IMR-90 (cell line): ENCODE data around the gene CAND2. TPM values are rescaled to one million over a fixed set of nuclear protein-coding genes. Genes with fewer than 3 reads are reported as not detected.

Experiments
- ATAC-seq: fragments of 200-7000 bp; cut with Tn5 transposase; 2 replicates; pipeline ENCODE4 v1.9.1; 2020; ENCODE audit warnings: low read depth, mild to moderate bottlenecking, moderate library complexity
- BruUV-seq: library from RNA; stranded (reverse); fragments of 400-500 nt; replicated peaks from 2 replicates; lab custom pipeline; 2021; lab: Mats Ljungman, UMichigan
- CTCF ChIA-PET: fragments of 300-600 bp; formaldehyde crosslinking; extraction: SDS; loops from one replicate; lab custom pipeline; 2021; ENCODE audit warnings: antibody characterized with exemption; lab: Yijun Ruan, JAX
- POLR2A ChIA-PET: fragments of 300-600 bp; sonication (Branson Sonifier 250); formaldehyde crosslinking; loops from one replicate; lab custom pipeline; 2022; ENCODE audit warnings: antibody characterized with exemption; ENCODE audit not compliant: unreplicated experiment; lab: Charles Lee
- DNase-seq: peaks from one replicate; pipeline ENCODE4 v3.0.0; 2013
- H2AFZ ChIP-seq: replicated peaks from 2 replicates; pipeline ENCODE3; 2013; ENCODE audit warnings: low read length, mild to moderate bottlenecking; ENCODE audit not compliant: poor library complexity
- H2AK5ac ChIP-seq: 2 replicates; pipeline ENCODE4 v1.6.1; 2013; ENCODE audit warnings: low read depth, low read length, inconsistent platforms
- H2AK9ac ChIP-seq: replicated peaks from 2 replicates; pipeline ENCODE3; 2013; ENCODE audit warnings: mild to moderate bottlenecking, low read depth, low read length, moderate library complexity; ENCODE audit not compliant: poor library complexity
- H2BK120ac ChIP-seq: 2 replicates; pipeline ENCODE4 v1.6.1; 2013; ENCODE audit warnings: low read depth, low read length, inconsistent platforms
- H2BK15ac ChIP-seq: 3 replicates; pipeline ENCODE4 v1.6.1; 2013; ENCODE audit warnings: low read depth, low read length, inconsistent platforms
- H2BK20ac ChIP-seq: 2 replicates; pipeline ENCODE4 v1.6.1; 2013; ENCODE audit warnings: low read depth, mild to moderate bottlenecking, inconsistent platforms, low read length, moderate library complexity
- H2BK5ac ChIP-seq: 2 replicates; pipeline ENCODE4 v1.6.1; 2013; ENCODE audit warnings: mild to moderate bottlenecking, low read depth, low read length, inconsistent platforms; ENCODE audit not compliant: poor library complexity, severe bottlenecking
- H3K14ac ChIP-seq: replicated peaks from 2 replicates; pipeline ENCODE4 v1.6.1; 2013; ENCODE audit warnings: low read depth, low read length, inconsistent platforms
- H3K18ac ChIP-seq: 2 replicates; pipeline ENCODE4 v1.6.1; 2013; ENCODE audit warnings: low read depth, low read length, control low read depth
- H3K23ac ChIP-seq: 2 replicates; pipeline ENCODE4 v1.6.1; 2013; ENCODE audit warnings: low read depth, low read length, inconsistent platforms
- H3K27ac ChIP-seq: 2 replicates; pipeline ENCODE4 v1.5.1; 2013; ENCODE audit warnings: mild to moderate bottlenecking, control low read depth, low read length; ENCODE audit not compliant: insufficient read depth
- H3K27me3 ChIP-seq: 2 replicates; pipeline ENCODE4 v1.6.1; 2013; ENCODE audit warnings: low read length; ENCODE audit not compliant: control insufficient read depth, insufficient read depth
- H3K36me3 ChIP-seq: 2 replicates; pipeline ENCODE4 v1.6.1; 2013; ENCODE audit warnings: low read length, mixed read lengths; ENCODE audit not compliant: control insufficient read depth, insufficient read depth
- H3K4ac ChIP-seq: 2 replicates; pipeline ENCODE4 v1.6.1; 2013; ENCODE audit warnings: low read depth, low read length, inconsistent platforms
- H3K4me1 ChIP-seq: 2 replicates; pipeline ENCODE4 v1.6.1; 2013; ENCODE audit warnings: low read length, mixed read lengths; ENCODE audit not compliant: control insufficient read depth, insufficient read depth
- H3K4me2 ChIP-seq: 2 replicates; pipeline ENCODE4 v1.6.1; 2013; ENCODE audit warnings: low read depth, mild to moderate bottlenecking, control low read depth, low read length, moderate library complexity
- H3K4me3 ChIP-seq: 2 replicates; pipeline ENCODE4 v1.5.1; 2013; ENCODE audit warnings: low read depth, mild to moderate bottlenecking, control low read depth, low read length, moderate library complexity; ENCODE audit not compliant: insufficient read depth
- H3K56ac ChIP-seq: 2 replicates; pipeline ENCODE4 v1.6.1; 2013; ENCODE audit warnings: low read length, inconsistent platforms; ENCODE audit not compliant: insufficient read depth; ENCODE audit errors: extremely low read depth
- H3K79me1 ChIP-seq, 2 experiments: 2 replicates each; pipeline ENCODE4 v1.6.1; 2013; ENCODE audit warnings: low read length in 2 of 2, inconsistent platforms in 1 of 2, low read depth in 1 of 2
- H3K9ac ChIP-seq: 2 replicates; pipeline ENCODE4 v1.6.1; 2013; ENCODE audit warnings: low read depth, low read length, control low read depth
- H3K9me1 ChIP-seq: 2 replicates; pipeline ENCODE4 v1.6.1; 2013; ENCODE audit warnings: low read length, inconsistent platforms; ENCODE audit not compliant: insufficient read depth
- H3K9me3 ChIP-seq: 2 replicates; pipeline ENCODE4 v1.6.1; 2013; ENCODE audit warnings: low read length; ENCODE audit not compliant: control insufficient read depth, insufficient read depth
- H4K20me1 ChIP-seq: 2 replicates; pipeline ENCODE4 v1.6.1; 2013; ENCODE audit warnings: low read length, inconsistent platforms; ENCODE audit not compliant: insufficient read depth
- H4K5ac ChIP-seq: 2 replicates; pipeline ENCODE4 v1.6.1; 2013; ENCODE audit warnings: mild to moderate bottlenecking, low read depth, low read length, control low read depth
- H4K8ac ChIP-seq, 2 experiments: 2 replicates each; pipeline ENCODE4 v1.6.1; 2013; ENCODE audit warnings: low read depth in 2 of 2, low read length in 2 of 2, control low read depth in 1 of 2, inconsistent platforms in 1 of 2
- H4K91ac ChIP-seq: 2 replicates; pipeline ENCODE4 v1.6.1; 2013; ENCODE audit warnings: low read depth, low read length, inconsistent platforms; ENCODE audit not compliant: insufficient read depth
- BHLHE40 ChIP-seq: fragments of 150-350 bp; IDR thresholded peaks from 2 replicates; pipeline ENCODE4 v1.6.1; 2016; ENCODE audit warnings: mild to moderate bottlenecking, low read depth, low read length
- CEBPB ChIP-seq: IDR thresholded peaks from 2 replicates; pipeline ENCODE4 v1.6.1; 2012; ENCODE audit warnings: low read depth, low read length, improper control_type of control experiment
- CHD1 ChIP-seq: IDR thresholded peaks from 2 replicates; pipeline ENCODE4 v1.6.1; 2012; ENCODE audit warnings: low read depth, low read length, improper control_type of control experiment
- MAZ ChIP-seq: IDR thresholded peaks from 2 replicates; pipeline ENCODE4 v1.6.1; 2012; ENCODE audit warnings: low read depth, mild to moderate bottlenecking, low read length, improper control_type of control experiment, moderate library complexity, borderline replicate concordance
- MXI1 ChIP-seq: IDR thresholded peaks from 2 replicates; pipeline ENCODE4 v1.6.1; 2012; ENCODE audit warnings: low read depth, mild to moderate bottlenecking, low read length, moderate library complexity, borderline replicate concordance
- NFE2L2 ChIP-seq: fragments of 150-350 bp; IDR thresholded peaks from 2 replicates; pipeline ENCODE4 v1.6.1; 2016; ENCODE audit warnings: low read depth, mild to moderate bottlenecking, low read length
- POLR2A ChIP-seq: IDR thresholded peaks from 2 replicates; pipeline ENCODE4 v1.6.1; 2012; ENCODE audit warnings: mild to moderate bottlenecking, low read depth, low read length
- RAD21 ChIP-seq: IDR thresholded peaks from 2 replicates; pipeline ENCODE4 v1.6.1; 2012; ENCODE audit warnings: low read length, improper control_type of control experiment
- RCOR1 ChIP-seq: IDR thresholded peaks from 2 replicates; pipeline ENCODE4 v1.6.1; 2012; ENCODE audit warnings: mild to moderate bottlenecking, low read length, improper control_type of control experiment; ENCODE audit not compliant: insufficient replicate concordance
- RFX5 ChIP-seq: IDR thresholded peaks from 2 replicates; pipeline ENCODE4 v1.8.0; 2012; ENCODE audit warnings: low read depth, mild to moderate bottlenecking, low read length, moderate library complexity
- WGBS, 2 experiments: methylation state at CpG; one replicate each; pipeline versions ENCODE4 v1.1.5 to v1.1.7; 2013; ENCODE audit warnings: missing lambda C conversion rate in 2 of 2; ENCODE audit not compliant: insufficient read length in 1 of 2; ENCODE audit errors: extremely low coverage in 2 of 2; 5-methylcytosine and 5-hydroxymethylcytosine counted together
- dilution Hi-C: fragments of 300-500 bp; cut with HindIII; formaldehyde crosslinking; loops from one replicate; pipeline ENCODE4 v1.14.3; 2018; ENCODE audit warnings: low sequenced_read_pairs; ENCODE audit not compliant: unreplicated experiment
- in situ Hi-C: fragments of 300-500 bp; cut with MboI; formaldehyde crosslinking; loops from 3 replicates; pipeline ENCODE4 v1.14.3; 2019; ENCODE audit warnings: low sequenced_read_pairs, inconsistent platforms, mixed read lengths
- intact Hi-C: fragments of 100-400 bp; cut with micrococcal nuclease; formaldehyde crosslinking; loops from 2 replicates; pipeline ENCODE4 v1.10.0; 2022
- polyA plus RNA-seq, 3 experiments: library from polyadenylated mRNA; depleted of rRNA; stranded (reverse); fragments of >200 nt; gene quantifications; 2 replicates each; pipeline ENCODE4 v1.2.3, GENCODE V29; 2012; ENCODE audit warnings: low replicate concordance in 1 of 3
- total RNA-seq: library from RNA; depleted of rRNA; stranded (reverse); fragments of >200 nt; gene quantifications from 2 replicates; pipeline ENCODE4 v1.2.3, GENCODE V29; 2012
- TF ChIP-seq, protein P1 (sequence below): fragments of 150-350 bp; IDR thresholded peaks from 2 replicates; pipeline ENCODE4 v1.6.1; 2017; ENCODE audit warnings: mild to moderate bottlenecking, antibody characterized with exemption, low read length, low read depth
- TF ChIP-seq, protein P2 (sequence below): fragments of 150-350 bp; IDR thresholded peaks from 2 replicates; pipeline ENCODE4 v1.6.1; 2016; ENCODE audit warnings: low read depth, mild to moderate bottlenecking, low read length, moderate library complexity, borderline replicate concordance

Gene CAND2
- total and polyA plus RNA-seq, 2 of the 4 experiments (the other 2 are of a cell fraction), result 2.9 to 4.9 TPM

DNA sequence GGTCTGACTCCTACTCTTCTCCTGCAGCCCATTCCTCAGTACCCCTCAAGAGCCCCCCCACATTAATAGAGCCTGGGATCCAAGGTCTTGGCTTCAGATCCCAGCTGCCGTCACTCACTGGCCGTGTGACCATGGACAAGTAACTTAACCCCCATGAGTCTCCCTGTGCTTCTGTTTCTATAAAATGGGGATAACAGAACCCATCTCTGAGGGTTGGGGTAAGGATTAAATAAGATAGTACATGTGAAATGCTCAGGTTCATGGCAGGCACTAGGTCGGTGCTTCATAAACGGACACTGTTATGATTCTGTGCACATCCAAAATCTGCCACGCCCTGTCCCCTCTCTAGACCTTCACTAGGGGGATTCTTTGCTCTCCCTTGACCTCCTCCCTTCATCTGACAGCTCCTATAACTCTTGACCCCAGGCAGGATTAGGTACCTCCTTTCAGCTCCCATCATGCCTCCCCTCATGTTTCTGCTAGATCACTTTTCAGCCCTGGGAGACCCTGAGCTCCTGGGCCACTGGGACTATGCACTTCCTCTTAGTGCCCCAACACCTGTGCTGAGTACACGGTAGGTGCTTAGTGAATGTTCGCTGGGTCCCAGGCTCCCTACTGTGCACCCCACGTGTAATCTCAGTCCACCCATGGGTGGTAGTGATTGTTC lies 1.5 kb downstream of the CAND2 start:
- Histone ChIP-seq H3K4me3 (no peak overlapping the region), H2AFZ (no peak overlapping the region), H3K56ac (no peak overlapping the region), H4K20me1 (no peaks in the 10 kb centered on the region), H3K9ac (no peak overlapping the region), H3K27me3 (no peaks in the 10 kb centered on the region), H2AK5ac (no peak overlapping the region; the same call in 1 of the 2 replicates), H4K8ac (no peak overlapping the region), H3K14ac (no peak overlapping the region), H3K36me3 (no peaks in the 10 kb centered on the region), H3K4ac (no peak overlapping the region), H2BK15ac (no peak overlapping the region), H4K5ac (no peak overlapping the region), H3K4me1 (peaks cover 5% of the 10 kb centered on the region), H3K27ac (no peak overlapping the region), H4K91ac (no peak overlapping the region), H3K9me1 (peaks cover 14% of the 10 kb centered on the region), H2AK9ac (peak overlapping the region; percentile 42), H3K79me1 (peaks cover 0 to 11% of the 10 kb centered on the region in 2 experiments; a peak in 2 of 4 replicates), H2BK5ac (no peak overlapping the region), H3K18ac (no peak overlapping the region), H3K9me3 (no peaks in the 10 kb centered on the region), H3K23ac (no peak overlapping the region), H3K4me2 (no peak overlapping the region), H2BK20ac (no peak overlapping the region), H2BK120ac (no peak overlapping the region)
- CTCF ChIA-PET, result interaction anchor here (1.5 kb wide), 1 partner anchor 13 kb away, joined by 5 read pairs; no protein-coding TSS in a partner anchor
- ATAC-seq (no peak), DNase-seq (no peak)
- no TSS peak for BruUV-seq
- no CpG with 5 or more reads among the region's 8 CpGs for WGBS, 2 experiments
- TF ChIP-seq MXI1 (no peak), RAD21 (no peak), RFX5 (no peak), BHLHE40 (no peak), MAZ (no peak), CHD1 (no peak), POLR2A (no peak), CEBPB (no peak), RCOR1 (no peak), NFE2L2 (no peak)
- TF ChIP-seq, protein P1, sequence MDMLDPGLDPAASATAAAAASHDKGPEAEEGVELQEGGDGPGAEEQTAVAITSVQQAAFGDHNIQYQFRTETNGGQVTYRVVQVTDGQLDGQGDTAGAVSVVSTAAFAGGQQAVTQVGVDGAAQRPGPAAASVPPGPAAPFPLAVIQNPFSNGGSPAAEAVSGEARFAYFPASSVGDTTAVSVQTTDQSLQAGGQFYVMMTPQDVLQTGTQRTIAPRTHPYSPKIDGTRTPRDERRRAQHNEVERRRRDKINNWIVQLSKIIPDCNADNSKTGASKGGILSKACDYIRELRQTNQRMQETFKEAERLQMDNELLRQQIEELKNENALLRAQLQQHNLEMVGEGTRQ, result no peak
- TF ChIP-seq, protein P2, sequence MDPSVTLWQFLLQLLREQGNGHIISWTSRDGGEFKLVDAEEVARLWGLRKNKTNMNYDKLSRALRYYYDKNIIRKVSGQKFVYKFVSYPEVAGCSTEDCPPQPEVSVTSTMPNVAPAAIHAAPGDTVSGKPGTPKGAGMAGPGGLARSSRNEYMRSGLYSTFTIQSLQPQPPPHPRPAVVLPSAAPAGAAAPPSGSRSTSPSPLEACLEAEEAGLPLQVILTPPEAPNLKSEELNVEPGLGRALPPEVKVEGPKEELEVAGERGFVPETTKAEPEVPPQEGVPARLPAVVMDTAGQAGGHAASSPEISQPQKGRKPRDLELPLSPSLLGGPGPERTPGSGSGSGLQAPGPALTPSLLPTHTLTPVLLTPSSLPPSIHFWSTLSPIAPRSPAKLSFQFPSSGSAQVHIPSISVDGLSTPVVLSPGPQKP, result no peak
- POLR2A ChIA-PET, result interaction anchor here (0.8 kb wide), 1 partner anchor 94 kb away, joined by 3 read pairs; no protein-coding TSS in a partner anchor
- in situ Hi-C loops, result no loop called here
- intact Hi-C loops, result no loop called here
- dilution Hi-C loops, result no loop called here
